NCI-H128 (cell line): ENCODE results near the gene CAPN1.

ENCODE experiments used
- DNase-seq: peaks from one replicate; lab custom pipeline; 2025; ENCODE audit not compliant: unreplicated experiment; lab: John Stamatoyannopoulos, UW

Gene CAPN1

DNA sequence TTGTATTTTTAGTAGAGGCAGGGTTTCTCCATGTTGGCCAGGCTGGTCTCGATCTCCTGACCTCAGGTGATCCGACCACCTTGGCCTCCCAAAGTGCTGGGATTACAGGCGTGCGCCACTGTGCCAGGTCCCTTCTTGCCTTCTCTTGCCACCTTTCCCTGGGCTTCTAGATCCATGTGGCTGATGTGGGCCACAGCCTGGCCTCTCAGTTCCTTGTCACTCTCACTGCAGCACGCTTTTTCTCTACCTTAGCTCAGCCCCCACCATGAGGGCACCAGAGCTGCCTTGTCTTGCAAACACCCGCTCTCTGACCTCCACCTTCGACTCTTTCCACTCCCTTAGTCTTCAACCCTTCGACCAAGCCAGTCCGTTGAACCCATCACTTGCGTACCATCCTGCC lies 7.5 kb downstream of the CAPN1 start:
- no peak for DNase-seq

DNA sequence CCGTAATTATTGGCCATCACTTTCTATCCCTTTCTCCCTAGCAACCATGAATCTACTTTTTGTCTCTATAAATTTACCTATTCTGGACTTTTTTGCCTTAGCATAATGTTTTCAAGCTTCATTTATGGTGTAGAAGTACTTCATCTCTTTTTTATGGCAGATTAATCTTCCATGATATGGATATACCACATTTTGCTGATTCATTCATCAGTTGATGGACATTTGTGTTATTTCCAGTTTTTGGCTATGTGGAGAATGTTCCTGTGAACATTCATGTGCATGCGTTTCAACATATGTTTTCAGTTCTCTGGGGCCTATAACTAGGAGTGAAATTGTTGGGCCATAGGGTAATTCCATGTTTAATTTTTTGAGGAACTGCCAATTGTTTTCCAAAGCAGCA lies 12.8 kb downstream of the CAPN1 start:
- no peak for DNase-seq

DNA sequence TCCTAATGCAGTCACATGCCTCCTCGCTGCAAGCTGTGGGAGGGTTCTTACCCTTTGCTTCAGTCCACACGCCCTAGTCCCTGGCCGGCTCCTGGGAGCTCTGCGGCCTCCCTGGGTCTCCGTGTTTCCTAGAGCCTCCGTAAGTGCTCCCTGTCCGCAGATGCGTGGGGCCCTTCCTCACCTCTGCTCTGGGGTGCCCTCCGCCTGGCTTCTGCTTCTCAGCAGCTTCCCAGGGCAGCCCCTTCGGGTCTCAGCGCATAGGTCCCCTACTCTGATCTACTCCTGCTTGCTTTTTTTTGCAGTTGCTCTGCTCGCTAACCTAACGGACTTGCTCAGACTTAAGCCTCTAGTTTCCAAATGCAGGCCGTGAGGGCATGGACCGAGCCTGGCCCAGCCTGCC lies 22.4 kb downstream of the CAPN1 start:
- DNase-seq = no peak

DNA sequence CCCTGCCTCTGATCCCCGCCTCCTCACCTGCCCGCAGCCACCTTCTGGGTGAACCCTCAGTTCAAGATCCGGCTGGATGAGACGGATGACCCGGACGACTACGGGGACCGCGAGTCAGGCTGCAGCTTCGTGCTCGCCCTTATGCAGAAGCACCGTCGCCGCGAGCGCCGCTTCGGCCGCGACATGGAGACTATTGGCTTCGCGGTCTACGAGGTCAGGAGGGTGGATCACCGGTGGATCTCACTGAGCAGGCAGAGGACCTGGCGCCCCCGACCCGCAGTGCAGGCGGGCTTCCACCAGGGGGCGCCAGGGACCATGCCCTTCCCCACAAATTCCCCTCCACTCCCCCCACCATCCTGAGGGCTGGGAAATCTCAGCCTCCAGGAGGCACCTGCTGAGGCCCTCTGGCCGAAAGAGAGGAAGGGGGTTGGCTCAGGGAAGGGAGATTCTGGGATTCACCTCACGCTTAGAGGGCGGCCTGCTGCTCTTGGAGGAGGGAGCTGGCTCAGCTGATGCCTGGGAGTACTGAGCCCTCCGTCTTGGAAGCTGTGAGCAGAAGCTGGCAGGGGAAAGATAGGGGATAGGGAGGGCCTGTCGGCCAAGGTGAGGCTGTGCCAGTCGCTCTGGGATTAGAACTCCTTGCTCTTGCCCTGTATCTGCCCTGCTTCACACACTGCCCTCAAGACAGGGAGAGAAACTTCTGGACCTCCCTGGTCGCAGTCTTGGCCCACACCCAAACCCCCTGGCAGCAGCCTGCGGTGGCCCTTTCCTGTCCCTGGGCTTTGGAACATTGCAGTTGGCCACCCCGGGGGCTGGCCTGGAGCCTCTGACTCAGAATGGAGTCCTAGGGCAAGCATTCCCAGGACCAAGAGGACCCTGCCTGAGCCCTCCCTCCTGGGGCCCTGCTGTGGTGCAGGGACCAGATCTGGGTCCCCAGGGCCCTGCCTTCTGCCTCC lies 23.2 kb downstream of the CAPN1 start:
- DNase-seq = no peak

DNA sequence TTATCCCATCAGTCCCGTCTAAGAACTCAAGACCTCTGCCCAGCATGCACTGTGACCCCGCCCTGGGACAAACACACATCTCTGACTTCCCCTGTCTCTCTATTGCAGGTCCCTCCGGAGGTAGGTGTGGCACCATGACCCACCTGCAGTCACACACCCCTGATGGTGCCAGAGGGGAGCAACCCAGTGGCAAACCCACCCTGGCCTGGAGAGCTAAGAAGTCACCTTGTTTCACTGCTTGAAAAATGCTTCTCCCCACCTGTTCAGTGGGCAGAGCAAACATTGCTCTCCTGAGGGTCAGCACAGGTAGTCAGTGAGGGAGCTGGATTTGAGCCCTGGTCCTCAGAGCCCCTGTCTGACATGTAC lies 23.9 kb downstream of the CAPN1 start:
- DNase-seq = no peak

- no peak for DNase-seq
These were observed 24.7 kb downstream of the CAPN1 start for GRCh38 chr11:65206441-65206841.

- no peak for DNase-seq
These were observed 25.2 kb downstream of the CAPN1 start for GRCh38 chr11:65206901-65207300.

- no peak for DNase-seq
These were observed 26.4 kb downstream of the CAPN1 start for GRCh38 chr11:65207918-65208784.

DNA sequence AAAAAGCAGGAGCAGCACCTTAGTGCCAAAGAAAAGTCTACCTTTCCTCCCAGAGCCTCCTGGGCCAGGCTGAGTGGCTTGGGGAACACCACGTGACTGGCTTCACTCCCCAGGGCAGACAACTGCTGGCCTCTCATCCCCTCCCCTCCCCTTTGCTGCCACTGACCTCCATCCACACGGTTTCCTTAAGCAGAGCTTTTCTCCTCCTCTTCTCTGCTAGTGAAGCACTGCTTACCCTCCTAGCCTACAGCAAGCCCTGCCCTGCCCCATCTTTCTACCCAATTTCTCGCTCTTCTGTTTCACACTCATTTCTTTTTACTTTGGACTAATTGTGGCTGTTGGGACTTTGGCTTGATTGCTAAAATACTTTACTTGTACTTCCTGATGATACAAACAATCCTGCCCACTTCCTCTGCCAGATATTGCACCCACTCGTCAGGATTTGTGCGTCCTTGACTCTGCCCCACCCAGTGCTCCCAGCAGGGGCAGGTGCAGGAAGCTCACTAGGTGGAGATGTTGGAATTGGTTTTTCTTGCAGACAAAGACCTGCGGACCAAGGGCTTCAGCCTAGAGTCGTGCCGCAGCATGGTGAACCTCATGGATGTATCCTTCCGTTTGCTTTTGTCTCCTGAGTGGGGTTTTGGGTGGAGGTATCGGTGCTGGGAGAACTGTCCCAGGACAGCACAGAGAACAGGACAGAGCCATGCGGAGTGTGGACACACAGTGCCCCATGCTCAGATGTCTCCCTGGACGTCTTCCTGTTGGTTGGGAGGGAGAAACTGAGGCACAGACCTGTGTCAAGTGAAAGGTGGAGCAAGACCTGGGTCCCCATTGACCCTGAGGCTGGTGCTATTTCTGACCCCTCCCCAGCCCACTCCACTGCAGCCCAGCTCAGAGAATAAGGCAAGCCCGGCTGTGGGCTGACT lies 27.3 kb downstream of the CAPN1 start:
- DNase-seq = no peak

GRCh38 chr11:65209711-65210360 lies 28.1 kb downstream of the CAPN1 start:
- no peak for DNase-seq

DNA sequence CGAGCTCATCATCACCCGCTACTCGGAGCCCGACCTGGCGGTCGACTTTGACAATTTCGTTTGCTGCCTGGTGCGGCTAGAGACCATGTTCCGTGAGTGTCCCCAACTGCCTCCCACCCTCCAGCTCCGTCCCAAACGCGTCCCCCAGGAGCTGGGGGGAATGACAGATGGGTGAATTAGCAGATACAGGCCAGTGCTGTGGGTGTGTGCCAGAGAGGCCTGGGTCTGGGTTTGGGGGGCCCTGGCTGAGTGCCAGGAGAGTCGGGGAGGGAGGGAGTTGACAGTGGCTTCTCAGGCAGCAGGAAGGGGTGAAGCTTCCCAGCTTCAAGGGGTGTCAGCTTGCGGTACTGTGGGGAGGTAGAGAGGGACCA lies 28.6 kb downstream of the CAPN1 start:
- no peak for DNase-seq

DNA sequence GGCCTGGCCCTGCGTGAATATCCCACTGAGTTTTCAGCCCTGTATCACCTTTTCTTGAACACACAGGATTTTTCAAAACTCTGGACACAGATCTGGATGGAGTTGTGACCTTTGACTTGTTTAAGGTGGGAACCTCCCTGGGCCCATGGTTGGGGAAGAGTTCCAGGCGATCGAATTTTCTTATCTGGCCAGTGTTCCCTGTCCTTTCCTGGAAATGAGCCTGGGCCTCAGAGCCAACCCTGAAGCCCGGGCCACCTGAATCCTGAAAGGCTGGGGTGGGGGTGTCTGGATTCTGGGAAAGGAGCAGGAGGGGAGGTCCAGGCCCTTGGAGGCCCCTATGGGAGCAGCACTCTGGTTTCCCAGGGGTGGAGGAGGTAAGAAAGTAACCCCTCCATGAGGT lies 29.0 kb downstream of the CAPN1 start:
- DNase-seq = no peak

DNA sequence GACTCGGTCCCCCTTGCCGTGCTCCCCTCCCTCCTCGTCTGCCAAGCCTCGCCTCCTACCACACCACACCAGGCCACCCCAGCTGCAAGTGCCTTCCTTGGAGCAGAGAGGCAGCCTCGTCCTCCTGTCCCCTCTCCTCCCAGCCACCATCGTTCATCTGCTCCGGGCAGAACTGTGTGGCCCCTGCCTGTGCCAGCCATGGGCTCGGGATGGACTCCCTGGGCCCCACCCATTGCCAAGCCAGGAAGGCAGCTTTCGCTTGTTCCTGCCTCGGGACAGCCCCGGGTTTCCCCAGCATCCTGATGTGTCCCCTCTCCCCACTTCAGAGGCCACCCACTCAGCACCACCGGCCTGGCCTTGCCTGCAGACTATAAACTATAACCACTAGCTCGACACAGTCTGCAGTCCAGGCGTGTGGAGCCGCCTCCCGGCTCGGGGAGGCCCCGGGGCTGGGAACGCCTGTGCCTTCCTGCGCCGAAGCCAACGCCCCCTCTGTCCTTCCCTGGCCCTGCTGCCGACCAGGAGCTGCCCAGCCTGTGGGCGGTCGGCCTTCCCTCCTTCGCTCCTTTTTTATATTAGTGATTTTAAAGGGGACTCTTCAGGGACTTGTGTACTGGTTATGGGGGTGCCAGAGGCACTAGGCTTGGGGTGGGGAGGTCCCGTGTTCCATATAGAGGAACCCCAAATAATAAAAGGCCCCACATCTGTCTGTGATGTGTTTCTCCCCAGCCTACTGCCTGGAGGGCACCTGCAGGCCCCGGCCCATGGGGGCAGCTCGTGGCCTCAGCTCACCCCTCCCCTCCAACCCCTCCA lies 29.8 kb downstream of the CAPN1 start:
- no peak for DNase-seq

DNA sequence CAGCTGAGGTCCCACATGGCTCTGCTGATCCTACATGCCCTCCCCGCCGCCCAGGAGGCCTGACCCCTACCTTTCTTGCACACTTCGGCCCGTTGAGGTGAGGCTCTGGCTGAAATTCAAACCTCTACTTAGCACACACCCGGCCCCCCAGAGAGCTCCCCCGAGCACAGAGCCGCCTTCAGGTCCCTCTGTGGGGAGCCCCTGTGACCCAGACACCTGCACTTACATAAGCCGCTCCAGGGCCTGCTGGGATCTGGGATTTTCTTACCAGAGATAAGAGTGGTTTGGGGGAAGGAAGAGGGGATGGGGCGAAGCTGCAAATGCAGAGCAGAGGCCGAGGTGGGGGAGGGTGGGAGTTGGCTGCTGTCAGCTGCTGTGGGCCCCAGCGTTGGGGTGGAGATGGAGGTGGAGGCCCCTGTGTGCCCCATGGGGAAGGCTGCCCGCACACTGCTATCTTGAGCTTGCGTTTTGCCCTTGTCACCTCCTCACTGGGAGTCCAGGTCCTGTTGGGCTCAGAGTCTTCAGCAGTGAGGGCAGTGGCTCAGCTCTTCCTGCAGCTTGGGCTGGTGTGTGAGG lies 30.6 kb downstream of the CAPN1 start:
- no peak for DNase-seq

GRCh38 chr11:65213322-65214211 lies 31.8 kb downstream of the CAPN1 start:
- DNase-seq = no peak

DNA sequence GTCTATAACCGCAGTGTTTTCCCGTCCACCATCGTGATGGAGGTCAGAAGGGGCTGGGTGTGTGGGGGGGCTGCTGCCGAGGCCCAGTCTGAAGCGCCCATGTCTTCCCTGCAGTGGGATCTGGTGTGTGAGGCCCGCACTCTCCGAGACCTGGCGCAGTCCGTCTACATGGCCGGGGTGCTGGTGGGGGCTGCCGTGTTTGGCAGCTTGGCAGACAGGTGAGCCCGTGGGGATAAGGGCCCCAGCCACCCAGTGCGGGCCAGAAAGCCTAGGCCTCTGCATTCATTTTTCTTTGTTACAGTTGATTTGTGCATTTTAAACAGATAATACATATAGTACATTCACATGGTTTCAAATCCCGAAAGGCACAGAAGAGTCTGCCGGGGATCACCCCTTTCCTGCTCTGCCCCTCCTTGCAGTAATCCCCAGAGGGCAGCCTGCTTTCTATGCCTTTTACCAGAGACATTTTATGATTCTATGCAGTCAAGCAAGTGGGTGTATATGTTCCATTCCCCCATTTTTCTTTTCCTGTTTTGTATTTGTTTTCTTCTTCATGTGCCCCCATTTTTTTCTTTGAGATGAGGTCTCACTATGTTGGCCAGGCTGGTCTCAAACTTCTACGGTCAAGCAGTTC lies 32.6 kb downstream of the CAPN1 start:
- no peak for DNase-seq

DNA sequence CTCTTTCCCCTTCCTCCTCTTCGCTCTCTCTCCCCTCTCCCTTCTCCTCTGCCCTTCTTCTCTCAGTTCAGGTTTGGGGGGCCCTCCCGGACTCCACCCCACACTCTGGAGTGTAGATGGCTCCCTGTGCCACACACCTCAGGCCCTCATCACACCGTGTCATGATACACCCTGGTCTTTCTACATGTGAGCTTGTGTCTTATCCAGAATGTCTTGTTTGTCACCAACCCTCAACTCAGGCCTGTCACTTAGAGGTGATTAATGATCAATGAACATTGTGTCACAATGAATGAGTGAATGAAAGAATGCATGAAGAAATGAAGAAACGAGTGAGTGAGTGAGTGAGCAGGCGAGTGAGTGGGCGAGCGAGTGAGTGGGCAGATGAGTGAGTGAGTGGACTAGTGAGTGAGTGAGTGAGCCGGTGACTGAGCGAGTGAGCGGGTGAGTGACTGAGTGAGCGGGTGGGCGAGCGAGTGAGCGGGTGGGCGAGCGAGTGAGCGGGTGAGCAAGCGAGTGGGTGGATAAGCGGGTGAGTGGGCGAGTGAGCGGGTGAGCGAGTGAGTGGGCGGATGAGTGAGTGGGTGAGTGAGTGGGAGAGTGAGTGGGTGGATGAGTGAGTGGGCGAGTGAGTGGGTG lies 33.8 kb downstream of the CAPN1 start:
- DNase-seq = no peak
